Hepatocyte (in vitro differentiated cells): ENCODE measurements around the gene TTBK1. TPM values are rescaled to one million over a fixed set of nuclear protein-coding genes. Genes with fewer than 3 reads are reported as not detected.

Experiments used
- DNase-seq: peaks from one replicate; pipeline ENCODE4 v3.0.0-alpha.2; 2016; ENCODE audit warnings: low spot score
- H2AFZ ChIP-seq: fragments of 200-600 bp; sonication (generic); 2 replicates; pipeline ENCODE4 v1.6.0; 2016; ENCODE audit warnings: antibody characterized with exemption, mild to moderate bottlenecking
- H3K27ac ChIP-seq: fragments of 200-600 bp; sonication (generic); 2 replicates; pipeline ENCODE4 v1.5.1; 2016; ENCODE audit warnings: mild to moderate bottlenecking
- H3K27me3 ChIP-seq: fragments of 200-600 bp; sonication (generic); 2 replicates; pipeline ENCODE4 v1.6.1; 2016
- H3K36me3 ChIP-seq: fragments of 200-600 bp; sonication (generic); replicated peaks from 2 replicates; pipeline ENCODE4 v1.5.1; 2016; ENCODE audit warnings: low read depth; ENCODE audit not compliant: insufficient read depth
- H3K4me1 ChIP-seq: fragments of 200-600 bp; sonication (generic); 2 replicates; pipeline ENCODE4 v1.5.1; 2016; ENCODE audit warnings: mild to moderate bottlenecking, moderate library complexity; ENCODE audit not compliant: insufficient read depth
- H3K4me2 ChIP-seq: fragments of 200-600 bp; sonication (generic); 2 replicates; pipeline ENCODE4 v1.6.0; 2016
- H3K4me3 ChIP-seq: fragments of 200-600 bp; sonication (generic); 2 replicates; pipeline ENCODE4 v1.5.1; 2016; ENCODE audit warnings: mild to moderate bottlenecking
- H3K79me2 ChIP-seq: fragments of 200-600 bp; sonication (generic); 2 replicates; pipeline ENCODE4 v1.6.0; 2017; ENCODE audit warnings: mild to moderate bottlenecking
- H3K9me2 ChIP-seq: fragments of 200-600 bp; sonication (generic); replicated peaks from 2 replicates; pipeline ENCODE4 v1.6.0; 2017; ENCODE audit warnings: mild to moderate bottlenecking; ENCODE audit not compliant: insufficient read depth
- H3K9me3 ChIP-seq: fragments of 200-600 bp; sonication (generic); 2 replicates; pipeline ENCODE4 v1.5.1; 2016; ENCODE audit warnings: low read depth, mild to moderate bottlenecking
- H4K20me1 ChIP-seq: fragments of 200-600 bp; sonication (generic); 2 replicates; pipeline ENCODE4 v1.6.0; 2016; ENCODE audit warnings: mild to moderate bottlenecking; ENCODE audit not compliant: insufficient read depth, poor library complexity, severe bottlenecking
- CTCF ChIP-seq: fragments of 200-600 bp; sonication (generic); IDR thresholded peaks from 2 replicates; pipeline ENCODE4 v1.5.1; 2016; ENCODE audit warnings: antibody characterized with exemption, mild to moderate bottlenecking; ENCODE audit not compliant: poor library complexity
- EZH2 ChIP-seq: fragments of 200-600 bp; sonication (generic); IDR thresholded peaks from 2 replicates; pipeline ENCODE4 v1.6.1; 2016; ENCODE audit warnings: antibody characterized with exemption, mild to moderate bottlenecking, borderline replicate concordance
- EZH2phosphoT487 ChIP-seq: fragments of 200-600 bp; sonication (generic); IDR thresholded peaks from one replicate; pipeline ENCODE4 v1.6.1; 2018; ENCODE audit warnings: antibody characterized with exemption, mild to moderate bottlenecking, low read depth, moderate library complexity; ENCODE audit not compliant: unreplicated experiment, severe bottlenecking
- WGBS: methylation state at CpG from one replicate; pipeline ENCODE4 v1.1.6; 2016; ENCODE audit warnings: low lambda C conversion rate; ENCODE audit errors: missing lambda C conversion rate; 5-methylcytosine and 5-hydroxymethylcytosine counted together
- polyA plus RNA-seq: library from polyadenylated mRNA; unstranded; fragments of >200 nt; fragmentation: Nextera tagmentation; extraction: Ambion mirVana; gene quantifications from 2 replicates; pipeline ENCODE4 v1.2.1, GENCODE V29; 2016
- total RNA-seq: library from RNA; depleted of rRNA; stranded (reverse); fragments of >200 nt; gene quantifications from 2 replicates; pipeline ENCODE4 v1.2.3, GENCODE V29; 2014

TTBK1 gene
- total and polyA plus RNA-seq, 2 experiments from 2014 or later, result 0.34 to 1.1 TPM

- Histone ChIP-seq H4K20me1 (no peaks in the 10 kb centered on the region), H3K4me2 (no peak overlapping the region), H3K9me3 (no peaks in the 10 kb centered on the region), H3K4me1 (peaks cover 35% of the 10 kb centered on the region), H3K27me3 (no peaks in the 10 kb centered on the region), H3K36me3 (no peaks in the 10 kb centered on the region), H3K27ac (no peak overlapping the region), H3K79me2 (no peaks in the 10 kb centered on the region), H3K4me3 (no peak overlapping the region), H2AFZ (no peak overlapping the region), H3K9me2 (no peaks in the 10 kb centered on the region)
- WGBS, result 95% methylated on average over 5 of the region's 5 CpGs
- no peak for DNase-seq
- TF ChIP-seq CTCF (no peak), EZH2phosphoT487 (no peak), EZH2 (no peak)
Observed at GRCh38 chr6:43264599-43265145, 21.4 kb downstream of the TTBK1 start.

- WGBS, result 86% methylated on average over 6 of the region's 6 CpGs
- no peak for DNase-seq
- no peak for TF ChIP-seq EZH2
- no peak for TF ChIP-seq CTCF
- no peak for TF ChIP-seq EZH2phosphoT487
- Histone ChIP-seq H3K4me1 (peaks cover 44% of the 10 kb centered on the region), H3K27me3 (no peaks in the 10 kb centered on the region), H4K20me1 (no peaks in the 10 kb centered on the region), H3K9me3 (no peaks in the 10 kb centered on the region), H3K4me3 (no peak overlapping the region), H3K36me3 (no peaks in the 10 kb centered on the region), H3K9me2 (no peaks in the 10 kb centered on the region), H3K27ac (no peak overlapping the region), H3K79me2 (no peaks in the 10 kb centered on the region), H2AFZ (no peak overlapping the region), H3K4me2 (no peak overlapping the region)
Observed at GRCh38 chr6:43265564-43265963, 22.3 kb downstream of the TTBK1 start.

- H3K79me2 ChIP-seq, result no peaks in the 10 kb centered on the region
- H3K9me2 ChIP-seq, result no peaks in the 10 kb centered on the region
- no peak overlapping the region for H3K4me3 ChIP-seq
- H4K20me1 ChIP-seq, result no peaks in the 10 kb centered on the region
- H2AFZ ChIP-seq, result no peak overlapping the region
- H3K27me3 ChIP-seq, result no peaks in the 10 kb centered on the region
- DNase-seq, result peak; percentile 65
- TF ChIP-seq EZH2 (no peak), EZH2phosphoT487 (no peak), CTCF (no peak)
- H3K4me2 ChIP-seq, result peak overlapping the region; percentile 16
- 28% methylated on average over 7 of the region's 7 CpGs for WGBS
- peak overlapping the region; percentile 92 for H3K27ac ChIP-seq
- peaks cover 49% of the 10 kb centered on the region for H3K4me1 ChIP-seq
- H3K9me3 ChIP-seq, result no peaks in the 10 kb centered on the region
- no peaks in the 10 kb centered on the region for H3K36me3 ChIP-seq
Observed at GRCh38 chr6:43267619-43268354, 24.5 kb downstream of the TTBK1 start.
